Endodermal cell (in vitro differentiated cells): ENCODE data around the gene ANKRD9. TPM values are rescaled to one million over a fixed set of nuclear protein-coding genes. Genes with fewer than 3 reads are reported as not detected.

Experiments used
- DNase-seq: peaks from one replicate; pipeline ENCODE4 v3.0.0-alpha.2; 2017
- H3K27ac ChIP-seq: 2 replicates; pipeline ENCODE4 v1.5.1; 2013; ENCODE audit warnings: mild to moderate bottlenecking, low read depth, low read length, moderate library complexity
- H3K27me3 ChIP-seq: 2 replicates; pipeline ENCODE4 v1.6.1; 2013; ENCODE audit warnings: mild to moderate bottlenecking, low read length, moderate library complexity; ENCODE audit not compliant: insufficient read depth, control insufficient read depth, poor library complexity, severe bottlenecking
- H3K36me3 ChIP-seq: 2 replicates; pipeline ENCODE4 v1.7.0; 2013; ENCODE audit warnings: mild to moderate bottlenecking, low read length, moderate library complexity; ENCODE audit not compliant: control insufficient read depth, insufficient read depth
- H3K4me1 ChIP-seq: one replicate; pipeline ENCODE4 v1.7.0; 2013; ENCODE audit warnings: low read length; ENCODE audit not compliant: control insufficient read depth, insufficient read depth
- H3K4me3 ChIP-seq: 2 replicates; pipeline ENCODE4 v1.5.1; 2013; ENCODE audit warnings: mild to moderate bottlenecking, low read length, moderate library complexity
- H3K9ac ChIP-seq: 2 replicates; pipeline ENCODE4 v1.6.1; 2013; ENCODE audit warnings: mild to moderate bottlenecking, low read length, moderate library complexity; ENCODE audit not compliant: poor library complexity, severe bottlenecking; ENCODE audit errors: extremely low read depth
- H3K9me3 ChIP-seq: 2 replicates; pipeline ENCODE4 v1.6.1; 2013; ENCODE audit warnings: mild to moderate bottlenecking, low read length, moderate library complexity; ENCODE audit not compliant: control insufficient read depth
- H3K27ac Mint-ChIP-seq: 2 replicates; pipeline ENCODE4 v1.8.0; 2020; ENCODE audit warnings: mixed read lengths
- H3K27me3 Mint-ChIP-seq: 2 replicates; pipeline ENCODE4 v1.8.0; 2021; ENCODE audit warnings: mild to moderate bottlenecking, mixed read lengths; ENCODE audit not compliant: insufficient read depth
- H3K36me3 Mint-ChIP-seq: 2 replicates; pipeline ENCODE4 v1.8.0; 2020; ENCODE audit warnings: low read depth, mixed read lengths
- H3K4me1 Mint-ChIP-seq: 2 replicates; pipeline ENCODE4 v1.8.0; 2020; ENCODE audit warnings: mixed read lengths
- H3K4me3 Mint-ChIP-seq: 2 replicates; pipeline ENCODE4 v1.8.0; 2020; ENCODE audit warnings: mild to moderate bottlenecking, moderate library complexity, mixed read lengths
- H3K9me3 Mint-ChIP-seq: 2 replicates; pipeline ENCODE4 v1.8.0; 2020; ENCODE audit warnings: mild to moderate bottlenecking, mixed read lengths
- WGBS, 2 experiments: methylation state at CpG; one replicate each; pipeline versions ENCODE4 v1.1.5 to v1.1.7; 2013; ENCODE audit warnings: missing lambda C conversion rate in 2 of 2, mixed read lengths in 1 of 2; ENCODE audit not compliant: insufficient coverage in 1 of 2, insufficient read length in 1 of 2; 5-methylcytosine and 5-hydroxymethylcytosine counted together
- total RNA-seq, 2 donors: library from RNA; stranded (reverse); fragmentation: NEBNext Ultra II Directional in 1 of 2; extraction: Animal tissue kit (Norgen Biotek cat#: 25700) in 1 of 2; gene quantifications; 2 replicates in 1 of 2; 3 replicates in 1 of 2; pipeline ENCODE4 v1.2.1, GENCODE V29; 2021
- TF ChIP-seq, protein P1 (sequence below): fragments of 200-600 bp; sonication (generic); conservative IDR thresholded peaks from 2 replicates; pipeline ENCODE4 v1.5.0; 2021; ENCODE audit warnings: antibody characterized with exemption, mild to moderate bottlenecking

The ANKRD9 gene
- total RNA-seq, 2 donors from 2014 or later: 32.7 to 38.9 TPM

DNA sequence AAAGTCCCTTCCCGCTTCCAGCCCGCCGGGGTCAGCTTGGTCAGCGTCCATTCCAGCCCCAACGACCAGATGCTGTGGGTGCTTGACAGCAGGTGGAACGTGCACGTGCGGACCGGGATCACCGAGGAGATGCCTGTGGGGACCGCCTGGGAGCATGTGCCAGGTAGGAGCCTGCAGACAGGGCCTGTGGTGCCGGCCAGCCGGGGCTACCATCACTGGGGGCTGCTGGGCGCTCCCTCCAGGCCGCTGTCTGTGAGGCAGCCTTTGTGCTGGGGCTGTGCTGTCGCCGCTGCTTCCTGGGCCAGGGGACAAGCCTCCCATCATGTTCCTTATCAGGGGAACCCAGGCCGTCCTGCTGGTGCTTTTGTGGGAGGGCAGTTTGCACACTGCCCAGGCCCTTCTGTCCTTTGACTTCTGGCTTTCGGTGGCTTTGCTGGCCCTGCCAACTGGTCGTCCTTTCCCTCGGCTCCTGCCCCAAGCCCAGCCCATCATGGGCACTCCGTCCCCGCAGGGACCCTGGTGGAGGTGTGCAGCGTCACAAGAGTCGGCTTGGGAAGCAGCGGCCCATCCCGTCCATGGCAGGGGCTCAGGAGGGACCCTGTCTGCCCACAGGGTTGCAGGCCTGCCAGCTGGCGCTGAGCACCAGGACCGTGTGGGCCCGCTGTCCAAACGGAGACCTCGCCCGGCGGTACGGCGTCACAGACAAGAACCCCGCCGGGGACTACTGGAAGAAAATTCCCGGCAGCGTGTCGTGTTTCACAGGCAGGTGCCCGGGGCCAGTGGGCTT is 12.4 kb downstream of the ANKRD9 start:
- H3K27me3 Mint-ChIP-seq: no peaks in the 10 kb centered on the region
- H3K4me1 Mint-ChIP-seq: no peaks in the 10 kb centered on the region
- Histone ChIP-seq H3K36me3 (peaks cover 16% of the 10 kb centered on the region), H3K4me1 (no peaks in the 10 kb centered on the region), H3K27me3 (no peaks in the 10 kb centered on the region), H3K27ac (no peak overlapping the region), H3K9ac (no peak overlapping the region), H3K9me3 (no peaks in the 10 kb centered on the region), H3K4me3 (no peak overlapping the region)
- DNase-seq: no peak
- no peak overlapping the region for H3K4me3 Mint-ChIP-seq
- H3K36me3 Mint-ChIP-seq: peaks cover 19% of the 10 kb centered on the region
- H3K27ac Mint-ChIP-seq: no peak overlapping the region
- WGBS, 2 experiments: 94 to 98% methylated on average over 17 to 42 of the region's 42 CpGs
- TF ChIP-seq, protein P1, sequence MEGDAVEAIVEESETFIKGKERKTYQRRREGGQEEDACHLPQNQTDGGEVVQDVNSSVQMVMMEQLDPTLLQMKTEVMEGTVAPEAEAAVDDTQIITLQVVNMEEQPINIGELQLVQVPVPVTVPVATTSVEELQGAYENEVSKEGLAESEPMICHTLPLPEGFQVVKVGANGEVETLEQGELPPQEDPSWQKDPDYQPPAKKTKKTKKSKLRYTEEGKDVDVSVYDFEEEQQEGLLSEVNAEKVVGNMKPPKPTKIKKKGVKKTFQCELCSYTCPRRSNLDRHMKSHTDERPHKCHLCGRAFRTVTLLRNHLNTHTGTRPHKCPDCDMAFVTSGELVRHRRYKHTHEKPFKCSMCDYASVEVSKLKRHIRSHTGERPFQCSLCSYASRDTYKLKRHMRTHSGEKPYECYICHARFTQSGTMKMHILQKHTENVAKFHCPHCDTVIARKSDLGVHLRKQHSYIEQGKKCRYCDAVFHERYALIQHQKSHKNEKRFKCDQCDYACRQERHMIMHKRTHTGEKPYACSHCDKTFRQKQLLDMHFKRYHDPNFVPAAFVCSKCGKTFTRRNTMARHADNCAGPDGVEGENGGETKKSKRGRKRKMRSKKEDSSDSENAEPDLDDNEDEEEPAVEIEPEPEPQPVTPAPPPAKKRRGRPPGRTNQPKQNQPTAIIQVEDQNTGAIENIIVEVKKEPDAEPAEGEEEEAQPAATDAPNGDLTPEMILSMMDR: no peak
- no peaks in the 10 kb centered on the region for H3K9me3 Mint-ChIP-seq

DNA sequence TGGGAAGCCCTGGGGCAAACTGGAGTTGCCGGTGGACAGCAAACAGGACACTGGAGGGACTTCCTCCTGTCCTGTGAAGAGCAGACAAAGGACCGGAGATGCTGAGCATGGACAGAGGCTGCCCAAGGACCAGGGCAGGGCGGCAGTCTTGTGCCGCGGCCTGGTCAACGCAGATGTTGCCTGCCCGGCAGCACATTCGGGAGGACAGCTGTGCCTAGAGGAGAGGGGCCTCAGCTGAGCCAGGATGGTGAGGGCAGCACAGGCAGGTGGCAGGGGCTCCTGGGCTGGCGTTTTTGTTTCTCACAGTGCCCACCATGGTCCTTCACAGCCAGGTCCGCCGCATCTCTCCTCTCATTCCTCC is 13.3 kb downstream of the ANKRD9 start:
- WGBS, 2 experiments: 92 to 96% methylated on average over 9 to 11 of the region's 11 CpGs
- H3K9me3 Mint-ChIP-seq: no peaks in the 10 kb centered on the region
- H3K27ac Mint-ChIP-seq: no peak overlapping the region
- Histone ChIP-seq H3K4me1 (no peaks in the 10 kb centered on the region), H3K9me3 (no peaks in the 10 kb centered on the region), H3K36me3 (peaks cover 16% of the 10 kb centered on the region), H3K4me3 (no peak overlapping the region), H3K9ac (no peak overlapping the region), H3K27ac (no peak overlapping the region), H3K27me3 (no peaks in the 10 kb centered on the region)
- no peaks in the 10 kb centered on the region for H3K27me3 Mint-ChIP-seq
- H3K36me3 Mint-ChIP-seq: peaks cover 19% of the 10 kb centered on the region
- no peaks in the 10 kb centered on the region for H3K4me1 Mint-ChIP-seq
- TF ChIP-seq, protein P1: no peak
- no peak for DNase-seq
- no peak overlapping the region for H3K4me3 Mint-ChIP-seq

GRCh38 chr14:102495491-102496330 is 13.9 kb downstream of the ANKRD9 start:
- TF ChIP-seq, protein P1: no peak
- no peaks in the 10 kb centered on the region for H3K27me3 Mint-ChIP-seq
- Histone ChIP-seq H3K27ac (no peak overlapping the region), H3K4me1 (no peaks in the 10 kb centered on the region), H3K36me3 (peaks cover 15% of the 10 kb centered on the region), H3K4me3 (no peak overlapping the region), H3K9me3 (no peaks in the 10 kb centered on the region), H3K9ac (no peak overlapping the region), H3K27me3 (no peaks in the 10 kb centered on the region)
- WGBS, 2 experiments: 93 to 96% methylated on average over 17 to 26 of the region's 26 CpGs
- H3K4me1 Mint-ChIP-seq: no peaks in the 10 kb centered on the region
- no peak for DNase-seq
- H3K4me3 Mint-ChIP-seq: no peak overlapping the region
- H3K9me3 Mint-ChIP-seq: no peaks in the 10 kb centered on the region
- H3K27ac Mint-ChIP-seq: no peak overlapping the region
- H3K36me3 Mint-ChIP-seq: peaks cover 18% of the 10 kb centered on the region
